Mammary epithelial cell (primary cell): ENCODE measurements around the gene GDF10.

Experiments
- CTCF ChIP-seq, 2 donors: IDR thresholded peaks in 1 of 2; conservative IDR thresholded peaks in 1 of 2; 2 replicates each; pipeline ENCODE4 v1.5.1; 2011 to 2012; ENCODE audit warnings: inconsistent platforms in 2 of 2, low read length in 2 of 2, mild to moderate bottlenecking in 2 of 2, control low read depth in 1 of 2, low read depth in 1 of 2; ENCODE audit not compliant: insufficient read depth in 1 of 2; ENCODE audit errors: extremely low read depth in 1 of 2
- EZH2 ChIP-seq: IDR thresholded peaks from 2 replicates; pipeline ENCODE4 v1.6.1; 2012; ENCODE audit warnings: low read length, inconsistent platforms, borderline replicate concordance

- TF ChIP-seq CTCF (conservative IDR thresholded peaks at IDR 0.05 in 1 of 2, IDR thresholded peaks at IDR 0.05 in 1 of 2; ENCODE audit: extremely low read depth in 1 of 2, insufficient read depth in 1 of 2, low read depth in 1 of 2, low read length in 2 of 2) (no peak), EZH2 (no peak)
These were observed 14.4 kb upstream of the GDF10 start for GRCh38 chr10:47285381-47286115.
